Measurements from ENCODE around the gene OR6S1.

- TF ChIP-seq TP53 (CRISPR knock-in tag; IDR thresholded peaks at IDR 0.05) (no peak), FOXP4 (CRISPR knock-in tag; IDR thresholded peaks at IDR 0.05) (no peak), ZSCAN18 (CRISPR knock-in tag; IDR thresholded peaks at IDR 0.05) (no peak)
These were observed 11.0 kb downstream of the OR6S1 start for GRCh38 chr14:20630340-20631022.
